ENCODE measurements around the gene IGF2BP3.
A peak's percentile ranks its signal among the peaks of the same experiment; 100 is the strongest.

The IGF2BP3 gene

GRCh38 chr7:23470330-23471105, at the start of gene IGF2BP3:
Gene IGF2BP3 (minus strand): TSS chr7:23470491. CDS start chr7:23470110, 381 bp downstream.
- POLR2A ChIA-PET = interaction anchor here (1.3 kb wide), 1 partner anchor 9 kb away, joined by 4 read pairs; no protein-coding TSS in a partner anchor
- H3K4me3 ChIP-seq (ENCODE audit: low read depth, low read length) = peak within 1 kb of the TSS; percentile 90
- no peaks in the 10 kb centered on the region for H3K9me3 ChIP-seq (ENCODE audit: control insufficient read depth, insufficient read depth, low read depth, low read length)
- CTCF ChIA-PET = interaction anchor here (0.6 to 0.8 kb wide), 3 partner anchors 41 to 214 kb away, joined by 3 to 5 read pairs (median 3); no protein-coding TSS in a partner anchor
- peak within 1 kb of the TSS; percentile 92 for H3K27ac ChIP-seq (ENCODE audit: extremely low read depth, low read depth, low read length)
- H3K4me1 ChIP-seq (ENCODE audit: control insufficient read depth, insufficient read depth, low read length) = peaks cover 12% of the 10 kb centered on the region
- H3K36me3 ChIP-seq (ENCODE audit: control insufficient read depth in 2 of 2, insufficient read depth in 1 of 2, low read length in 2 of 2) = peaks cover 0 to 1% of the 10 kb centered on the region in 2 experiments; a peak in 1 of 3 replicates
- TF ChIP-seq ZNF148 (tag by site-specific recombination; IDR thresholded peaks at IDR 0.05; ENCODE audit: borderline replicate concordance) (no peak), ZNF639 (tag by site-specific recombination; IDR thresholded peaks at IDR 0.05) (peak; percentile 93), ZBTB10 (tag by site-specific recombination; IDR thresholded peaks at IDR 0.05) (peak; percentile 80), ZNF37A (tag by site-specific recombination; IDR thresholded peaks at IDR 0.05) (no peak), ZNF302 (tag by site-specific recombination; IDR thresholded peaks at IDR 0.05; ENCODE audit: low read depth) (no peak), MYNN (tag by site-specific recombination; IDR thresholded peaks at IDR 0.05; ENCODE audit: borderline replicate concordance) (0 out of 2 replicates have a peak, but pooled peaks have one; percentile 35), TSHZ1 (tag by site-specific recombination; IDR thresholded peaks at IDR 0.05; ENCODE audit: borderline replicate concordance) (peak; percentile 87; the same call in 1 of the 2 replicates), ZNF792 (tag by site-specific recombination; IDR thresholded peaks at IDR 0.05) (no peak), ZBTB44 (tag by site-specific recombination; IDR thresholded peaks at IDR 0.05) (no peak; the same call in 1 of the 2 replicates), ZNF626 (tag by site-specific recombination; IDR thresholded peaks at IDR 0.05) (no peak), ZNF529 (tag by site-specific recombination; IDR thresholded peaks at IDR 0.05; ENCODE audit: insufficient replicate concordance) (no peak), ZNF76 (tag by site-specific recombination; IDR thresholded peaks at IDR 0.05; ENCODE audit: borderline replicate concordance, low read depth) (peak; percentile 76; the same call in 1 of the 2 replicates), ZNF629 (tag by site-specific recombination; IDR thresholded peaks at IDR 0.05) (peak; percentile 88), ZNF157 (tag by site-specific recombination; IDR thresholded peaks at IDR 0.05) (no peak), ZNF146 (tag by site-specific recombination; IDR thresholded peaks at IDR 0.05) (peak; percentile 34; the same call in 1 of the 2 replicates), ZNF707 (tag by site-specific recombination; IDR thresholded peaks at IDR 0.05) (no peak), ZNF510 (tag by site-specific recombination; IDR thresholded peaks at IDR 0.05; ENCODE audit: insufficient replicate concordance) (peak; percentile 9), YY1 (tag by site-specific recombination; IDR thresholded peaks at IDR 0.05) (no peak), KLF9 (tag by site-specific recombination; IDR thresholded peaks at IDR 0.05; ENCODE audit: low read depth) (peak; percentile 40; the same call in 1 of the 2 replicates), ZNF292 (tag by site-specific recombination; IDR thresholded peaks at IDR 0.05; ENCODE audit: borderline replicate concordance, low read depth) (no peak), ZNF184 (tag by site-specific recombination; IDR thresholded peaks at IDR 0.05) (no peak), ZNF513 (tag by site-specific recombination; IDR thresholded peaks at IDR 0.05) (peak; percentile 98)

Data from HEK293 (cell line).